RCC 7860 (cell line): ENCODE results near the gene ALOX12.
"Not testable (repeated sequence)": the region's sequence is repeated elsewhere in the genome, so short reads cannot be mapped to it uniquely, and the experiment has no call there.

Source experiments
- DNase-seq: peaks from one replicate; pipeline ENCODE4 v3.0.0-alpha.2; 2015; ENCODE audit warnings: low spot score
- FAIRE-seq: peaks from 2 replicates; lab custom pipeline; 2012; peaks lifted over from hg19 to GRCh38; lab: Jason Lieb, UNC

ALOX12 gene, protein sequence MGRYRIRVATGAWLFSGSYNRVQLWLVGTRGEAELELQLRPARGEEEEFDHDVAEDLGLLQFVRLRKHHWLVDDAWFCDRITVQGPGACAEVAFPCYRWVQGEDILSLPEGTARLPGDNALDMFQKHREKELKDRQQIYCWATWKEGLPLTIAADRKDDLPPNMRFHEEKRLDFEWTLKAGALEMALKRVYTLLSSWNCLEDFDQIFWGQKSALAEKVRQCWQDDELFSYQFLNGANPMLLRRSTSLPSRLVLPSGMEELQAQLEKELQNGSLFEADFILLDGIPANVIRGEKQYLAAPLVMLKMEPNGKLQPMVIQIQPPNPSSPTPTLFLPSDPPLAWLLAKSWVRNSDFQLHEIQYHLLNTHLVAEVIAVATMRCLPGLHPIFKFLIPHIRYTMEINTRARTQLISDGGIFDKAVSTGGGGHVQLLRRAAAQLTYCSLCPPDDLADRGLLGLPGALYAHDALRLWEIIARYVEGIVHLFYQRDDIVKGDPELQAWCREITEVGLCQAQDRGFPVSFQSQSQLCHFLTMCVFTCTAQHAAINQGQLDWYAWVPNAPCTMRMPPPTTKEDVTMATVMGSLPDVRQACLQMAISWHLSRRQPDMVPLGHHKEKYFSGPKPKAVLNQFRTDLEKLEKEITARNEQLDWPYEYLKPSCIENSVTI

DNA sequence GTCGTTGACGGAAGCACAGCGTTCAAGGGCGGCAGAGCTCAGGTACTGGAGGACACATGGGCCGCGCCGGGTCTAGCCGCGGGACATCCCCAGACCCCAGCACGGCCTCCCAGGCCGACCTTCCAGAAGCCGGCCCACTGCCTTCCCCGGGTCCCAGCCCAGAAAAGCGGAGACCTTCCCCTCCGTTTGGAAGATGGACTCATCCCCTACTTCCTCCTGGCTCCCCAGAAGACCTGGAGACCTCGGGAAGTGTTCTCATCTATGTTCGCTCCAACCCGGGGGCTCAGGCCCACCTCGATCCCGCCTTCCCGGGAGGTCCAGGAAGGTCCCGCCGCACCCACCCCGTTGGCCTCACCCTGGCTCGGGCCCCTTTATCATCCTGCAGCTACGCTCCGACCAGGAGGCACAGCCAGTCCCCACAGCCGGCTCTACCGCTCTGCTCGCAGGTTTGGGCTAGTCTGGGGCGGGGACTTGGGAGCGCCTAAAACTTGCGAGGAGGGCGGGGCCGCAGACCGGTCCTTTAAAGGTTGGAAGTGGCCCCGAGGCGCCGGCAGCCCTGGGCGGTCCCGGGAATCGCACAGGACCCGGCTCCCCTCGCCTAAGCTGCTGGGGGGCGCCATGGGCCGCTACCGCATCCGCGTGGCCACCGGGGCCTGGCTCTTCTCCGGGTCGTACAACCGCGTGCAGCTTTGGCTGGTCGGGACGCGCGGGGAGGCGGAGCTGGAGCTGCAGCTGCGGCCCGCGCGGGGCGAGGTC lies at the start of gene ALOX12:
Gene ALOX12 (plus strand): TSS at position 550 of the 756 bp plus-strand sequence. CDS start 69 bp downstream, at position 619.
- DNase-seq = no peak
- FAIRE-seq = no peak

DNA sequence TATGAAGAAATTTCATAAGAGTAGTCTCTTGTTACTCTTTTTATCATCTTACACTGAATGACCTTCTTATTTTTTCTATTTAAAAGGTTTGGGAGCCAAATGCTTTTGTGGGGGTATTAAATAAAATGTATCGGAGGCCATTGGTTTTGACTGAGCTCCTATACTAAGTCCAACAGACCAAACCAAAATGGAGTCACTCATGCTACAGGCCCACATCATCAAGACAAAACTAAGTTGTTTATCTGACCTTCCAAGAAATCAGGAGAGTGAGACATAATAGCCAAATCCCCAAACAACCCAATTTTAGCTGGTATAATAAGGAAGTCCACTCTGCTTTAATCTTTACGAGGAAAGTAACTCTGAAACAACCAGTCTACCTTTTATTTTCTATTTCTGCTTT lies 48.1 kb upstream of the ALOX12 start:
- no peak for FAIRE-seq

DNA sequence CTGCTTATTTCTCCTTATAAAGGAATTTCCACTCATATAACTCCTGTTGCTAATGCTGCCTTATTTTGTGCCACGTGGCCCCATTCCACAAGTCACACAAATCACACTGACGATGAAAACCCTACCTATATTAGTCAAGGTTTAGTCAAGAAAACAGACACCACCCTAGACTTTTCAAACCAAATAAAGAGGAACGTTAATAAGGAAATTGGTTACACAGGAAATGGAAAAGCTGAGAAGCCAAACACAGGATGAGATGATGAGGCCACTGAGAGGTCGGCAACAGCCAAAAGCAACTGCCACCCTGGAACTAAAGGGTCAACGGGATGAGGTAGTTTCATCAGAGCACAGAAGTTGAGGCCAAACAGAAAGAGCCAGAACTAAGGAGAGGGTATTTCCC lies 47.3 kb upstream of the ALOX12 start:
- FAIRE-seq (no peak), DNase-seq (no peak)

More for the DNA sequence above, 48.1 kb upstream of the ALOX12 start:
- DNase-seq = no peak

DNA sequence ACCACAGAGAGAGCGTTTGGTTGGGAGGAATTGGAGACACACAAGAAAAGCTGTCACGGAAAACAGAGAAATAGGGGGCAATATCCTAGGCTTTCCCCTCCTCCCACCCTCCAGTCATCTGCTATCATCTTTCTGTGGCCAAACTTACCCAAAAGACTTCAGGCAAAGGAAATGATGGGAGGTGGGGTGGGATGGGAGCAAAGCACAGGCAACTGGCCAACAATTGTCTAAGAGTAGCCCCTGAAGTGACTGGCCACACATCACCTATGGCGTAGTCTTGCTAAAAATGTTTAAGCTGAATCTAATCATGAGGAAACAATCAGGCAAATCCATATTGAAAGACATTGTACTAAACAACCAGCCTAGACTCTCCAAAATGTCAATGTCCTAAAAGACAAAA lies 46.9 kb upstream of the ALOX12 start:
- FAIRE-seq (no peak), DNase-seq (no peak)

DNA sequence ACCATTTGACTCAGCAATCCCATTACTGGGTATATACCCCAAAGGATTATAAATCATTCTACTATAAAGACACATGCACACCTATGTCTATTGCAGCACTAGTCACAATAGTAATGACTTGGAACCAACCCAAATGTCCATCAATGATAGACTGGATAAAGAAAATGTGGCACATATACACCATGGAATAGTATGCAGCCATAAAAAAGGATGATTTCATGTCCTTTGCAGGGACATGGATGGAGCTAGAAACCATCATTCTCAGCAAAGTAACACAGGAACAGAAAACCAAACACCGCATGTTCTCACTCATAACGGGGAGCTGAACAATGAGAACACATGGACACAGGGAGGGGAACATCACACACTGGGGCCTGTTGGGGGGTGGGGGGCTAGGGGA lies 44.9 kb upstream of the ALOX12 start:
- FAIRE-seq, DNase-seq: not testable (repeated sequence)

DNA sequence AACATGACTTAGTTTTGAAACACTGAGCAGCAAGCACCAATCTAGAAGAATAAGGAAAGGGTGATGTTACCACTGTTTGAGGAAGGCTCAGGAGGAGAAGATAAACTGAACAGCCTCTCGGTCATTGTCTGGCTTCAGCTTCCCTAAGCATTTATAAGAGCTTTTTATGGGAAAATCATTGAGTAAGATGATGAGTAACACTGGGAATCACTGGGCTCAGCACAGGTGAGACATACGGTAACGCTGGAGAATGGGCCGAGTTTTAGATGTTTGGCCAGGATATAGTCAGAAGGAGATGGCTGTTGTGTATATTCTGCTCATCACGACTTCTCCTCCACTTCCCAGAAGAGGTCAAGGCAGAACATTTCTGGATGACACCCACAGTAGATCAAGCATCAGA lies 42.2 kb upstream of the ALOX12 start:
- FAIRE-seq = no peak
- DNase-seq = no peak

DNA sequence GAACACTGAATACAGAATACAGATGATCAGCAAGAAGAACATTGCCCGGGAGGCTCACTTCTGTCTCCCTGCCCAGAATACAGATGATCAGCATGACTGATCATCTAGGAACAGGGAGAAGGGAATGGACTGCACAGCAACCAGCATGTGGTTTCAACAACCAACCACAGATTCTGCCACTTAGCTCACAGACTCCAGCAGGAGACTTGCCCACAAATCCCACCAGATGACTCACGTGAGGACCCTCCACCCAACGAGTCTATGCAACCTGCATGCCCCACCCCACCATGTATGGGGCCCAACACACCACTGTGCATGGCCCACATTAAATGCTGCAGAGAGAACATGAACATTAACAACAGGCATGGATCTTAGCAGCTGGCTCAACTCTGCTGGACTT lies 36.1 kb upstream of the ALOX12 start:
- FAIRE-seq (peak; percentile 8), DNase-seq (no peak)

DNA sequence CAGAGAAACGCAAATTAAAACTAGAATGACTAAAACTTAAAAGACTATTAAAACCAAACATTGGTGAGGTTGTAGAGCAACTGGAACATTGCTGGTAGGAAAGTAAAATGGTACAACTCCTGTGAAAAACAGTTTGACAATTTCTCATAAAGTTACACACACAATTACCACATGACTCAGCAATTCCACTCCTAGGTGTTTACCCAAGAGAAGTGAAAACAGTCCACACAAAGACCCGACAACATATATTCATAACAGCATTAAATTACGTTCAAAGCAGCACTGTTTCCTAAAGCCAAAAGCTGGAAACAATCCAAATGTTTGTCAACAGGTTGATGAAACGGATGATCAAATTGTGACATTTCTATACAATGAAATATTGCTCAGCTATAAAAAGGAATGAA lies 26.5 kb upstream of the ALOX12 start:
- DNase-seq (no peak), FAIRE-seq (no peak)

DNA sequence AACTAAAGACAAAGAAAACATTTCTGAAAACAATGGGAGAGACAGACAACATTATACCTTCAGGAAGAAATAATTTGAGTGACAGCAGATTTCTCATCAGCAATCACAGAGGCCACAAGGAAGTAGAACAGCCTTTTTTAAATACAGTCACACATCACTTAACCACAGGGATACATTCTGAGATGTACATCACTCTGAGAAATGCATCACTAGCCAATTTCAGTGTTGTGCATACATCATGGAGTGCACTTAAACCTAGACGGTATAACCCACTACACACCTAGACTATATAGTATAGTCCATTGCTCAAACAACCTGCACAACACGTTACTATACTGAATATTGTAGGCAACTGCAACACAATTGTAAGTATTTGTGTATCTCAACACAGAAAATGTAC lies 24.9 kb upstream of the ALOX12 start:
- FAIRE-seq (no peak), DNase-seq (no peak)

DNA sequence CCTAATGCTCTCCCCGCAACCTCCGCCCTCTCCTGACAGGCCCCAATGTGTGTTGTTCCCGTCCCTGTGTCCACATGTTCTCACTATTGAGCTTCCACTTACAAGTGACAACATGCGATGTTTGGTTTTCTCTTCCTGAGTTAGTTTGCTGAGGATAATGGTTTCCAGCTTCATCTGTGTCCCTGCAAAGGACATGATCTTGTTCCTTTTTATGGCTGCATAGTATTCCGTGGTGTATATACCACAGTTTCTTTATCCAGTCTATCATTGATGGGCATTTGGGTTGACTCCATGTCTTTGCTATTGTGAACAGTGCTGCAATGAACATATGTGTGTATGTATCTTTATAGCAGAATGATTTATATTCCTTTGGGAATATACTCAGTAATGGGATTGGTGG lies 16.4 kb upstream of the ALOX12 start:
- not testable (repeated sequence) for DNase-seq, FAIRE-seq

DNA sequence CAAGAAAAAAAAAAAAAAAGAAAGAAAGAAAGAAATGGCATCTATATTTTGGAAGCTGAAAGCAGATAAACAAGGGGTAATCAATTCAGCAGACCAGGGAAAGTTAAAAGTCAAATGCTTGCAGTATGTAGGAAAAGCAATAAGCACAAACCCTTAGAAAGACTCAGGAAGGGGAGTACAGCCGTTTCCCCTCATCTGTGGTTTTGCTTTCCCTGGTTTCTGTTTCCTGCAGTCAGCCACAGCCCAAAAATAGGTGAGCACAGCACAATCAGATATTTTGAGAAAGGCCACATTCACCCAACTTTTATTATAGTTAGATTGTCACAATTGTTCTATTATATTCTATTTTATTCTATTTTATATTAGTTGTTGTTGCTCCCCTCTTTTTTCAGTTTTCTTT lies 14.4 kb upstream of the ALOX12 start:
- no peak for DNase-seq

DNA sequence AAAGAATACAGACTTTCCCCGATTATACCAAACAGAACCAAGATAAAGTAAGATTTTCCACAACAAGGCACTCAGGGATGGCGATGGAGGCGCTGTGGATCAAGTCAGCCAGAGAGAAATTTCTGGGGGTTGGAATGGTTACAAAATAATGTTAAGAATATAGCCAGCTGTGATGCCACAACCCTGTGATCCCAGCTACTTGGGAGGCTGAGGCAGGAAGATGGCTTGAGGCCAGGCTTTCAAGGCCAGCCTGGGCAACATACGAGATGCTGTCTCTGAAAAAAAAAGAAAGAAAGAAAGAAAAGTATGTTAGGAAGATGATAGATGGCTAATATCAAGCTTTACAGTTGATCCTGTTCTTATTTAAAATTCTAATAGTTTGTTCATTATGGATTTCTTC lies 10.6 kb upstream of the ALOX12 start:
- FAIRE-seq (no peak), DNase-seq (no peak)

More for the DNA sequence above, 14.4 kb upstream of the ALOX12 start:
- no peak for FAIRE-seq

DNA sequence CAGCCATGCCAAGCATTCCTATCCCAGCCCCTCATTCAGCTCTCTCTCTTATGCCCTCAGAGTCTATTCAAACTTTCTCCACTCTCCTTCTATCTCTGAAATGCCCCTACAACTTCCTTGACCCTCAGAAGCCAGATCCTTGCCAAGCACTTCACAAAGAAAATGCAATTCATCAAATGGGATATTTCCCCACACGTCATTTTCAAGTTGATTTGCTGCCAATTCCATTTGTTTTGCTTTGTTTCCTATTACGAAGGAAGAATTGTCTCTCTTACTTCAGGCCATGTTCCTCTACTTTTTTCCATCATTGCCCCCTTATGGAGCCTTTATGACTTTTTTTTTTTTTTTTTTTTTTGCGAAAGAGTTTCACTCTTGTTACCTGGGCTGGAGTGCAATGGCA lies 9.2 kb upstream of the ALOX12 start:
- DNase-seq = no peak
- no peak for FAIRE-seq

DNA sequence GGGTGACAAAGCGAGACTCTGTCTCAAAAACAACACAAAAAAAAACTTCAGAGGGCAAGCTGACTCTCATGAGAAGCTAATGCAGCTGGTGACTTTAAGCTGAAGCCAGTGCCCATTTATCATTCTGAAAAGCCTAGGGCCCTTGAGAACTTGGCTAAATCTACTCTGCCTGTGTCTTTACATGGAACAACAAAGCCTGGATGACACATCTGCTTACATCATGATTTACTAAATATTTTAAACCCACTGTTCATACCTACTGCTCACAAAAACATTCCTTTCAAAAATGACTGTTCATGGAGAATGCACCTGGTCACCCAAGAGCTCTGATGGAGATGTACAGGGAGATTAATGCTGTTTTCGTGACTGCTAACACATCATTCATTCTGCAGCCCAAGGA lies 6.1 kb upstream of the ALOX12 start:
- no peak for DNase-seq
- no peak for FAIRE-seq

DNA sequence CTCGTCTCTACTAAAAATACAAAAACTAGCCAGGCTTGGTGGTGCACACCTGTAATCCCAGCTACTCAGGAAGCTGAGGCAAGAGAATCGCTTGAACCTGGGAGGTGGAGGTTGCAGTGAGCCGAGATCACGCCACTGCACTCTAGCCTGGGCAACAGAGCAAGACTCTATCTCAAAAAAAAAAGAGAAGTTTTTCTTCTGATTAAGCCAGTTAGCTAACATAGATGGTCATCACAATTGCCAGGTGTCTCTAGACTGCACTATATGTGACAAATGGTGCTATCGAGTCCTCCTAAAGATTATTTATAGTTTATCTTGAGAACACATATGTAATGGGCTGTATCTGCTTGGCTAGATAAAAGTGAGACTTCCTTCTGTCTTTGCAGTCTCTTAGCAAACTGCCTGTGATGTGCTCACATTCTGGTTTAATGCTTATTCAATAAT lies 2.2 kb upstream of the ALOX12 start:
- DNase-seq, FAIRE-seq: not testable (repeated sequence)

DNA sequence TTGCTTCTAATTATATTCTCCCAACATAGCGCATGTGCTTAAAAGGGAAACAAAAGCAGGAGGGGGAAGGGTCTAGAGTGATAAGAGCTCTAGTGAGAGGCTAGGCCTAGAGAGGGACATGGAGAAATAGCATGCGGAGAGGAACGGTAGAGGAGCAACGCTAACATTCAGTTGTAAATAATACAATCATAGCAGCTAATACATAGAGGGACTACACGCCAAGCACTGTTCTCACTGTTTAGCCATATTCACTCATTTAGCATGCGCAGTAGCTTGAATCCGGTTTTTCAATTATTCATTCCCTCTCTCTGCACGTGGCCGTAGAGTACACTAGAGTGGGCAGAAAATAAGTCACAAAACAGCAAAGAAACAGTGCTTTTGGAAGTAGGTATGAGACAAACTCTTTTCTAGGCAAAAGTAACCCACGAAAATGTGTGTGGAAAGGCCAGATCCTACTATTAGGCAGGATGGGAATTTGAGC lies 1.7 kb upstream of the ALOX12 start:
- FAIRE-seq = no peak
- no peak for DNase-seq

DNA sequence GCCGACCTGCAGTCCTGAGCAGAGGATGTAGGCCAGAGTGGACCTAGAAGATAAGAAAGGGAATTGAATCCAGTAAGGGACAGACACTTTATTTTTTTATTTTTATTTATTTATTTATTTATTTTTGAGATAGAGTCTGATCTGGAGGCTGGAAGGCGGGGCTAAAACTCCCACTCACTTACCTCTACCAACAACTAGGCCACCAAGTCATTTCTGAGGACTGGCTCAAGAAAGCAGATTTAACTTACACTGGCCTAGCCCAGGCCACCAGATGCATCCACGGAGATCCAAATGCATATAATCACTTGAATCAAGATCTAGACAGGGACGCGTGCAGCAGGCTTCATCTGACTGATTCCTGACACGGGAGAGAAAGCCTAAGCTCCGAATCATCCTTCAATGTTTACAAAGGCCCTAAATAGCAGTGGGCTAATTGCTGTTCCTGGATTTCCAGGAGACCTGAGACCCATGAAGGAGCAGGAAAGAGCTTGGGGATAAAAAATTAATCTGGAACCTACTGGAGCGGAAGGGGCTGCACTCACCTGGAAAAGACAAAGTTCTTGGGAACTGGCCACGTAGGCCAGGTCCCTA lies 1.1 kb upstream of the ALOX12 start:
- DNase-seq (peak; percentile 12), FAIRE-seq (no peak)

DNA sequence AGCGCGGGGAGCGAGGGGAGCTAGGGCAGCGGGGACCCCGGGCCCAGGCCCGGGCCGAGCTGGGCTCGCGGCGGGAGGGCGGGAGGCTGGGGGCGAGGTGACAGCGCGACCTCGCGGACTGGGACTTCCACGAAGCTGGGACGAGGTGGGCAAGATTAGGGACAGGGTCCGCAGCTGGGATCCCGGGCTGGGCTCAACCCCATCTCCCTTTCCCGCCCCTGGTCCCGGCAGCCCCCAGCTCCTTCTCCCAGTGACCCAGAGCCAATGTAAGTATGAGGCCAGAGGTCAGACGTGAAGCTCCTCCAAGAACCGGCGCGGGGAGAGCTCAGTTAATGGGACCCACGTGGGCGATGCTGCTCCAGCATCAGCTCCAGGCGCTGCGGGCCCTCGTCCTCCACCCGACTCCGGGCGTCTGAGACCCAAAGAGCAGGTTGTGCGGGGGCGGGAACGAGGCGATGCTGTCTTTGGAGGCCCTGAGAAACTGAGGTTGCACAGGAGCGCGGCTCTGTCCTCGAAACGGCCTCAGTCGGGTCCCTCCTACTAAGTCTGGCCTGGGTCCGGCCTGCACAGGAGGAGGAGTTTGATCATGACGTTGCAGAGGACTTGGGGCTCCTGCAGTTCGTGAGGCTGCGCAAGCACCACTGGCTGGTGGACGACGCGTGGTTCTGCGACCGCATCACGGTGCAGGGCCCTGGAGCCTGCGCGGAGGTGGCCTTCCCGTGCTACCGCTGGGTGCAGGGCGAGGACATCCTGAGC lies 585 bp downstream of the ALOX12 start:
- DNase-seq = no peak
- no peak for FAIRE-seq

DNA sequence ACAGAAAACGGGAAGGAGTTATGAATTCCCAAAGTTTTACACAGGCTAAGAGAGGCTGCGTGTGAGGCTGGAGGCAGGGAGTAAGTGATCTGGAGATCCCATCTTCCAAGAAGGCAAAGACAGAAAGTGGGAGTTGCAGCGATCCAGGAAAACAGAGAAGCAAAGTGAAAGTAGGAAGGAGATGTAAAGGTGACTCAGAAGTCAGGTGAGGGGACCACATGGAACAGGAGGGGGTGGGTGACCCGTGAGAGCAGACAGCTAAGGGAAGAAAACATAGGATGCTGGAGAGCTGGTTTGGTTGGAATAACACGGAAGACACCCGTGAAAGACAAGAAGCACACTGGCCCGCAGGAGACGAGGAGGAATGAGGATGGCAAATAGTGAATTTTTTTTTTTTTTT lies 1.3 kb downstream of the ALOX12 start:
- FAIRE-seq (no peak), DNase-seq (no peak)

DNA sequence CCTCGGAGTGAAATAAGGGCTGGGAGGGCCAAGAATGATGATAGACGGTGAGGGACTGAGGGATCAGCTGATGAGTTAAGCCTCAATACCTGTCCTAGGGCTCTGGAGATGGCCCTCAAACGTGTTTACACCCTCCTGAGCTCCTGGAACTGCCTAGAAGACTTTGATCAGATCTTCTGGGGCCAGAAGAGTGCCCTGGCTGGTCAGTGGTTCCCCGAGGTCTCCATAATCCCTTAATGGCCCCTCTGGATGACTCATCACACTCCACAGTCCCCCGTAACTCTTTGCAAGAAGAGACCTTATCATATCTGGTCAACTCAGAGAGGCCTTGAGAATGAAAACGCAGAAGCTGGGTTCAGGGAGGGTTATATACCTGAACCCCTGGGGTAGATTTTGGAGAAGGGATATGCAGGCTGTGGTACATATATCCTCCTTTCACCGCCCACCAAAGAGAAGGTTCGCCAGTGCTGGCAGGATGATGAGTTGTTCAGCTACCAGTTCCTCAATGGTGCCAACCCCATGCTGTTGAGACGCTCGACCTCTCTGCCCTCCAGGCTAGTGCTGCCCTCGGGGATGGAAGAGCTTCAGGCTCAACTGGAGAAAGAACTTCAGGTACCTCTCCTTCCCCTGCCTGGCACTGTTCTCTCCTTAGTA lies 3.1 kb downstream of the ALOX12 start:
- no peak for DNase-seq
- no peak for FAIRE-seq
